ENCODE data around the gene SPDYE9. TPM values are rescaled to one million over a fixed set of nuclear protein-coding genes. Genes with fewer than 3 reads are reported as not detected.
"Not testable (repeated sequence)": the region's sequence is repeated elsewhere in the genome, so short reads cannot be mapped to it uniquely, and the experiment has no call there.

Gene SPDYE9
- not detected for total RNA-seq

GRCh38 chr7:73085938-73086337, at the start of gene SPDYE9:
SPDYE9 (minus strand) TSS chr7:73086038; CDS start chr7:73084238, 1,800 bp downstream.
- H3K27ac ChIP-seq; intact Hi-C loops (cut with DNase I); H3K27me3 ChIP-seq; H3K36me3 ChIP-seq; H3K4me3 ChIP-seq; DNase-seq; H3K4me1 ChIP-seq; H3K9me3 ChIP-seq: not testable (repeated sequence)
- no CpG with 5 or more reads among the region's 8 CpGs for WGBS, 2 donors

- WGBS, 2 donors, result no CpG with 5 or more reads among the region's 2 CpGs
- DNase-seq; H3K36me3 ChIP-seq; H3K4me1 ChIP-seq; H3K27me3 ChIP-seq; H3K27ac ChIP-seq; intact Hi-C loops (cut with DNase I); H3K4me3 ChIP-seq; H3K9me3 ChIP-seq: not testable (repeated sequence)
Observed at GRCh38 chr7:73134866-73135265, 49.0 kb upstream of the SPDYE9 start.

GRCh38 chr7:73132651-73133217, 46.9 kb upstream of the SPDYE9 start:
- H3K27me3 ChIP-seq; H3K4me3 ChIP-seq; H3K4me1 ChIP-seq; intact Hi-C loops (cut with DNase I); H3K36me3 ChIP-seq; H3K9me3 ChIP-seq; DNase-seq; H3K27ac ChIP-seq: not testable (repeated sequence)
- no CpG with 5 or more reads among the region's 7 CpGs for WGBS, 2 donors

GRCh38 chr7:73130612-73131011, 44.8 kb upstream of the SPDYE9 start:
- DNase-seq; intact Hi-C loops (cut with DNase I): not testable (repeated sequence)
- no CpG with 5 or more reads among the region's 2 CpGs for WGBS, 2 donors

GRCh38 chr7:73124126-73124525, 38.3 kb upstream of the SPDYE9 start:
- DNase-seq; H3K27ac ChIP-seq; H3K9me3 ChIP-seq; intact Hi-C loops (cut with DNase I); H3K4me3 ChIP-seq; H3K4me1 ChIP-seq; H3K36me3 ChIP-seq; H3K27me3 ChIP-seq: not testable (repeated sequence)
- no CpG with 5 or more reads among the region's 1 CpG for WGBS, 2 donors

More at GRCh38 chr7:73130612-73131011, 44.8 kb upstream of the SPDYE9 start:
- H3K27me3 ChIP-seq, H3K27ac ChIP-seq, H3K36me3 ChIP-seq, H3K9me3 ChIP-seq, H3K4me3 ChIP-seq, H3K4me1 ChIP-seq: not testable (repeated sequence)

- H3K27me3 ChIP-seq; H3K36me3 ChIP-seq; H3K27ac ChIP-seq; H3K4me3 ChIP-seq; H3K4me1 ChIP-seq; DNase-seq; intact Hi-C loops (cut with DNase I); H3K9me3 ChIP-seq: not testable (repeated sequence)
- WGBS, 2 donors, result no CpG with 5 or more reads among the region's 4 CpGs
Observed at GRCh38 chr7:73122778-73123447, 37.1 kb upstream of the SPDYE9 start.

GRCh38 chr7:73118155-73118554, 32.3 kb upstream of the SPDYE9 start:
- H3K4me3 ChIP-seq; intact Hi-C loops (cut with DNase I); H3K27ac ChIP-seq; H3K9me3 ChIP-seq; H3K27me3 ChIP-seq; H3K36me3 ChIP-seq; H3K4me1 ChIP-seq; DNase-seq: not testable (repeated sequence)
- no CpG with 5 or more reads among the region's 1 CpG for WGBS, 2 donors

- H3K9me3 ChIP-seq; H3K4me1 ChIP-seq; H3K36me3 ChIP-seq; H3K27ac ChIP-seq; intact Hi-C loops (cut with DNase I); DNase-seq; H3K4me3 ChIP-seq; H3K27me3 ChIP-seq: not testable (repeated sequence)
- WGBS, 2 donors, result no CpG with 5 or more reads among the region's 8 CpGs
Observed at GRCh38 chr7:73057811-73058210, 28.0 kb downstream of the SPDYE9 start, which contains the start of gene SPDYE11. SPDYE11 (minus strand) TSS chr7:73057911; CDS start chr7:73056111, 1,800 bp downstream.

GRCh38 chr7:73029666-73030065, 56.2 kb downstream of the SPDYE9 start, which contains the start of gene SPDYE8:
SPDYE8 (minus strand) TSS chr7:73029766; CDS start chr7:73027966, 1,800 bp downstream.
- H3K4me3 ChIP-seq; H3K27ac ChIP-seq; H3K4me1 ChIP-seq; H3K27me3 ChIP-seq; H3K36me3 ChIP-seq; H3K9me3 ChIP-seq; DNase-seq; intact Hi-C loops (cut with DNase I): not testable (repeated sequence)
- no CpG with 5 or more reads among the region's 8 CpGs for WGBS, 2 donors

Small RNA genes within 50 kb of the gene (small RNA-seq; reads per million reads assigned to genes)
- gene RF00019, result 0 reads per million in 4 donors

Other genes with a start within 250 kb of the SPDYE9 start
- 10 to 100 TPM; 12.0 to 20.8 (median 15.7) TPM for gene POM121, start 160.9 kb downstream of the SPDYE9 start, total RNA-seq
- under 1 TPM in 1 of 4 donors, not detected in 3; 0.38 TPM for gene TRIM74, start 116.6 kb downstream of the SPDYE9 start, total RNA-seq
- gene SPDYE8, start 56.3 kb downstream of the SPDYE9 start, total RNA-seq, result not detected
- not detected for gene SPDYE11, start 28.1 kb downstream of the SPDYE9 start, total RNA-seq
- 10 to 100 TPM; 14.9 to 27.3 (median 21.1) TPM for gene NSUN5, start 222.8 kb upstream of the SPDYE9 start, total RNA-seq
- under 1 TPM in 1 of 4 donors, not detected in 3; 0.19 TPM for gene TRIM50, start 242.0 kb upstream of the SPDYE9 start, total RNA-seq
- gene FKBP6, start 242.1 kb upstream of the SPDYE9 start, total RNA-seq, result not detected

Data from esophagus squamous epithelium (tissue), 5 donors.